K562 (cell line): ENCODE data around the gene GPR52. TPM values are rescaled to one million over a fixed set of nuclear protein-coding genes. Genes with fewer than 3 reads are reported as not detected.

Experiments used
- ATAC-seq: fragments of 200-7000 bp; cut with Tn5 transposase; 3 replicates; pipeline ENCODE4 v1.9.1; 2020; ENCODE audit warnings: moderate library complexity
- BruUV-seq: library from RNA; stranded (reverse); fragments of 400-500 nt; replicated peaks from 2 replicates; lab custom pipeline; 2021; lab: Mats Ljungman, UMichigan
- CTCF ChIA-PET: fragments of 300-600 bp; formaldehyde crosslinking; extraction: SDS; loops from one replicate; lab custom pipeline; 2021; ENCODE audit warnings: low intra/inter-chr PET ratio; lab: Yijun Ruan, JAX
- POLR2A ChIA-PET: fragments of 300-600, 350-650 bp; sonication (Branson Sonifier 250); formaldehyde crosslinking; extraction: SDS; loops from one replicate; lab custom pipeline; 2021; ENCODE audit warnings: antibody characterized with exemption, inconsistent platforms; lab: Yijun Ruan, JAX
- DNase-seq, 4 experiments: peaks; one replicate each; pipeline versions ENCODE4 v3.0.0 to v3.0.0-alpha.2; 2011 to 2018; ENCODE audit warnings: low spot score in 3 of 4, mixed read lengths in 3 of 4; ENCODE audit errors: extremely low read depth in 1 of 4
- FAIRE-seq: peaks from 2 replicates; lab custom pipeline; 2011; peaks lifted over from hg19 to GRCh38; lab: Jason Lieb, UNC
- H2AFZ ChIP-seq: 2 replicates; pipeline ENCODE4 v1.6.0; 2011; ENCODE audit warnings: low read depth, low read length, control low read depth, inconsistent platforms
- H3K27ac ChIP-seq: fragments of 200-600 bp; 3 replicates; pipeline ENCODE4 v1.8.0; 2011; ENCODE audit warnings: low read depth, mild to moderate bottlenecking, control low read depth, inconsistent platforms, low read length, moderate library complexity, mixed read lengths; ENCODE audit errors: extremely low read depth
- H3K27me3 ChIP-seq, 2 experiments: fragments of 300-600 bp in 1 of 2; 2 replicates in 1 of 2; 3 replicates in 1 of 2; pipeline versions ENCODE4 v1.6.0 to v1.8.0; 2011; ENCODE audit warnings: inconsistent platforms in 2 of 2, low read length in 2 of 2, mild to moderate bottlenecking in 1 of 2, mixed read lengths in 1 of 2, moderate library complexity in 1 of 2; ENCODE audit not compliant: control insufficient read depth in 2 of 2, insufficient read depth in 2 of 2
- H3K36me3 ChIP-seq: fragments of 300-600 bp; 3 replicates; pipeline ENCODE4 v1.8.0; 2011; ENCODE audit warnings: mild to moderate bottlenecking, low read length, inconsistent platforms; ENCODE audit not compliant: control insufficient read depth, insufficient read depth
- H3K4me1 ChIP-seq, 2 experiments: fragments of 200-600 bp in 1 of 2; replicated peaks in 1 of 2; 2 replicates in 1 of 2; 3 replicates in 1 of 2; pipeline versions ENCODE4 v1.5.1 to v1.8.0; 2011; ENCODE audit warnings: inconsistent platforms in 2 of 2, low read length in 2 of 2, mild to moderate bottlenecking in 1 of 2, mixed read lengths in 1 of 2, moderate library complexity in 1 of 2; ENCODE audit not compliant: control insufficient read depth in 2 of 2, insufficient read depth in 2 of 2
- H3K4me2 ChIP-seq: 2 replicates; pipeline ENCODE4 v1.6.1; 2011; ENCODE audit warnings: low read length, control low read depth, inconsistent platforms, mixed read lengths; ENCODE audit not compliant: insufficient read depth
- H3K4me3 ChIP-seq: fragments of 200-600 bp; sonication (generic), shearing (Covaris generic); 2 replicates; pipeline ENCODE4 v1.5.1; 2016; ENCODE audit warnings: control low read depth, inconsistent platforms
- H3K79me2 ChIP-seq: fragments of 200-600 bp; 3 replicates; pipeline ENCODE4 v1.8.0; 2011; ENCODE audit warnings: low read length, inconsistent platforms; ENCODE audit not compliant: control insufficient read depth, insufficient read depth
- H3K9ac ChIP-seq, 2 experiments: 2 replicates each; pipeline versions ENCODE4 v1.6.0 to v1.6.1; 2011; ENCODE audit warnings: low read depth in 2 of 2, low read length in 2 of 2, control low read depth in 1 of 2, inconsistent platforms in 1 of 2, mild to moderate bottlenecking in 1 of 2, mixed read lengths in 1 of 2; ENCODE audit not compliant: insufficient read depth in 1 of 2
- H3K9me1 ChIP-seq: one replicate; pipeline ENCODE4 v1.6.0; 2011; ENCODE audit warnings: inconsistent platforms, mild to moderate bottlenecking, low read length, moderate library complexity; ENCODE audit not compliant: control insufficient read depth, insufficient read depth
- H3K9me3 ChIP-seq: replicated peaks from 2 replicates; pipeline ENCODE4 v1.5.1; 2011; ENCODE audit warnings: low read depth, low read length, inconsistent platforms; ENCODE audit not compliant: control insufficient read depth, insufficient read depth
- H4K20me1 ChIP-seq: replicated peaks from 2 replicates; pipeline ENCODE4 v1.6.1; 2011; ENCODE audit warnings: low read length, inconsistent platforms, mixed read lengths; ENCODE audit not compliant: control insufficient read depth, insufficient read depth
- C11orf30 ChIP-seq: fragments of 450-650 bp; IDR thresholded peaks from 2 replicates; pipeline ENCODE4 v1.6.1; 2016; ENCODE audit warnings: low read depth, mild to moderate bottlenecking
- CCNT2 ChIP-seq: IDR thresholded peaks from 2 replicates; pipeline ENCODE4 v1.6.1; 2011; ENCODE audit warnings: borderline replicate concordance, low read depth, mild to moderate bottlenecking, moderate library complexity, mixed read lengths, low read length; ENCODE audit not compliant: insufficient read length; ENCODE audit errors: extremely low read depth
- FIP1L1 ChIP-seq: fragments of 200-400 bp; formaldehyde crosslinking; IDR thresholded peaks from 2 replicates; pipeline ENCODE4 v1.6.1; 2018; ENCODE audit warnings: mild to moderate bottlenecking, low read depth, low read length; ENCODE audit not compliant: poor library complexity, severe bottlenecking
- GATAD2A ChIP-seq: fragments of 450-650 bp; IDR thresholded peaks from 2 replicates; pipeline ENCODE4 v1.6.1; 2017
- HDAC2 ChIP-seq: fragments of 450-650 bp; IDR thresholded peaks from 2 replicates; pipeline ENCODE4 v1.6.1; 2016; ENCODE audit warnings: mild to moderate bottlenecking
- HMG20A ChIP-seq: fragments of 450-650 bp; formaldehyde crosslinking; conservative IDR thresholded peaks from 2 replicates; pipeline ENCODE4 v1.4.0; 2020; ENCODE audit warnings: mild to moderate bottlenecking, mixed read lengths
- MAFF ChIP-seq: IDR thresholded peaks from 2 replicates; pipeline ENCODE4 v1.6.1; 2012; ENCODE audit warnings: low read length, improper control_type of control experiment
- MECOM ChIP-seq: fragments of 250-450 bp; sonication (Bioruptor Pico); IDR thresholded peaks from 2 replicates; pipeline ENCODE4 v1.8.0; 2022; ENCODE audit warnings: inconsistent platforms
- MITF ChIP-seq: IDR thresholded peaks from 2 replicates; pipeline ENCODE4 v1.6.1; 2014; ENCODE audit warnings: antibody characterized with exemption
- POLR2AphosphoS2 ChIP-seq: IDR thresholded peaks from 2 replicates; pipeline ENCODE4 v1.6.1; 2012; ENCODE audit warnings: low read length, improper control_type of control experiment
- PRPF4 ChIP-seq: fragments of 200-400 bp; formaldehyde crosslinking; IDR thresholded peaks from one replicate; pipeline ENCODE4 v1.6.1; 2017; ENCODE audit warnings: low read length, low read depth, mild to moderate bottlenecking; ENCODE audit not compliant: insufficient read depth, poor library complexity, severe bottlenecking
- RB1 ChIP-seq: fragments of 450-650 bp; IDR thresholded peaks from 2 replicates; pipeline ENCODE4 v1.6.1; 2017; ENCODE audit warnings: low read depth, mild to moderate bottlenecking
- RBM22 ChIP-seq: fragments of 200-400 bp; formaldehyde crosslinking; IDR thresholded peaks from 2 replicates; pipeline ENCODE4 v1.6.1; 2018; ENCODE audit warnings: low read length, low read depth; ENCODE audit not compliant: poor library complexity, severe bottlenecking
- RUNX1 ChIP-seq: sonication (generic); IDR thresholded peaks from 2 replicates; pipeline ENCODE4 v1.6.1; 2016; ENCODE audit warnings: antibody characterized with exemption, low read depth
- SMC3 ChIP-seq: conservative IDR thresholded peaks from 2 replicates; pipeline ENCODE4 v1.6.1; 2011; ENCODE audit warnings: low read depth, low read length, improper control_type of control experiment; ENCODE audit not compliant: insufficient read depth
- ZFP30 ChIP-seq: fragments of 250-450 bp; sonication (Bioruptor Pico); IDR thresholded peaks from 2 replicates; pipeline ENCODE4 v1.8.0; 2022; ENCODE audit warnings: moderate library complexity, mild to moderate bottlenecking, inconsistent platforms, borderline replicate concordance
- ZNF143 ChIP-seq: sonication (generic); formaldehyde crosslinking; IDR thresholded peaks from 2 replicates; pipeline ENCODE4 v1.9.0; 2022; ENCODE audit warnings: mild to moderate bottlenecking, missing genetic modification reagents
- ZNF316 ChIP-seq: fragments of 450-650 bp; IDR thresholded peaks from 2 replicates; pipeline ENCODE4 v1.6.1; 2016
- ZNF444 ChIP-seq: fragments of 250-450 bp; sonication (Bioruptor Pico); IDR thresholded peaks from 2 replicates; pipeline ENCODE4 v1.4.0; 2020; ENCODE audit warnings: mild to moderate bottlenecking, moderate library complexity
- ZNF655 ChIP-seq: fragments of 250-450 bp; sonication (Bioruptor Pico); IDR thresholded peaks from 2 replicates; pipeline ENCODE4 v1.5.0; 2021
- WGBS: fragments of 100-300 bp; shearing (Covaris generic); methylation state at CpG from one replicate; pipeline ENCODE4 v1.1.6; 2016; ENCODE audit warnings: low coverage, mixed read lengths; ENCODE audit not compliant: insufficient coverage; ENCODE audit errors: missing lambda C conversion rate; 5-methylcytosine and 5-hydroxymethylcytosine counted together
- in situ Hi-C: fragments of 300-500 bp; cut with MboI; formaldehyde crosslinking; loops from 4 replicates; pipeline ENCODE4 v1.15.0; 2018; ENCODE audit warnings: inconsistent platforms, mixed read lengths
- intact Hi-C: fragments of 100-400 bp; cut with micrococcal nuclease; formaldehyde crosslinking; loops from 2 replicates; pipeline ENCODE4 v1.14.2; 2022
- polyA plus RNA-seq, 8 experiments: library from polyadenylated mRNA; depleted of rRNA in 4 of 8; stranded (reverse) in 5 of 8; unstranded in 3 of 8; fragments of >200 nt; fragmentation: Nextera tagmentation in 2 of 8; fragmentation: Illumina TruSeq in 1 of 8; extraction: Ambion mirVana in 2 of 8; extraction: Trizol in 1 of 8; gene quantifications; 2 replicates each; pipeline versions ENCODE4 v1.2.1 to v1.2.3, GENCODE V29; 2011 to 2014; ENCODE audit warnings: inconsistent platforms in 1 of 8, missing spikeins in 1 of 8
- total RNA-seq, 7 experiments: library from RNA; depleted of rRNA in 6 of 7; stranded (reverse); fragments of >200 nt in 6 of 7; fragmentation: Illumina TruSeq in 2 of 7; extraction: Trizol in 2 of 7; gene quantifications; 2 replicates each; pipeline versions ENCODE4 v1.2.1 to v1.2.3, GENCODE V29; 2011 to 2021; ENCODE audit warnings: low replicate concordance in 1 of 7
- TF ChIP-seq, protein P1 (sequence below): fragments of 450-650 bp; IDR thresholded peaks from 2 replicates; pipeline ENCODE4 v1.6.1; 2018; ENCODE audit warnings: mild to moderate bottlenecking, low read depth; ENCODE audit not compliant: partially characterized antibody

The GPR52 gene
- total and polyA plus RNA-seq, 9 of the 15 experiments (the other 6 are each of a cell fraction or from before 2014, with no cell fraction given): 0.12 to 4.9 (median 1.1) TPM; not detected in 3

- no peak for TF ChIP-seq ZNF444
- TF ChIP-seq GATAD2A: no peak
- peak; percentile 37; the same call in 1 of the 2 replicates for TF ChIP-seq C11orf30
- TF ChIP-seq FIP1L1: no peak
- TF ChIP-seq SMC3: no peak
- TF ChIP-seq ZNF143 (CRISPR knock-in tag): no peak
- peak; percentile 79; the same call in 1 of the 2 replicates for TF ChIP-seq ZNF316
- TF ChIP-seq MITF: no peak
Measured at GRCh38 chr1:174428739-174429138, 19.0 kb upstream of the GPR52 start (continued).

DNA sequence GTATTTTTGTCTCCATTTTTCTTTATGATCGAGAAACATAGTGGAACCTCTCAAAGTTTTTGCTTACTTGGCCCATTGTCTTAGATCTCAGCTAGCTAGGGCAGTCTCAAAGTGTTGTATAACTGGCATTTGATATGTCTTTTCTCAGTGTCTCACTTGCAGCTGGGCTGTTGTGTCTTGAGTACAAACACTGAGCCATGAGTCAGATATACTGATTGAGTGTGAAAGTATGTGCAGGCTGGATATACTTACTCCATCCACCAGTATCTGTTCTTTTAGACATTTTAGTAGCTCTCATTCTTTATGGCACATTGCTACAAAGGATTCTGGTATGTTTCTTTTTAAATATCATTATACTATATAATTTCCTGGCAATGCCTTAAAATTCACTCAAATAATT is 14.3 kb upstream of the GPR52 start:
- Histone ChIP-seq H3K79me2 (no peaks in the 10 kb centered on the region), H3K4me2 (no peak overlapping the region), H2AFZ (no peak overlapping the region), H3K4me3 (no peak overlapping the region), H3K4me1 (no peaks in the 10 kb centered on the region), H3K9ac (no peak overlapping the region), H3K9me3 (no peaks in the 10 kb centered on the region), H3K36me3 (no peaks in the 10 kb centered on the region), H3K9me1 (no peaks in the 10 kb centered on the region), H3K27ac (no peak overlapping the region), H4K20me1 (no peaks in the 10 kb centered on the region), H3K27me3 (no peaks in the 10 kb centered on the region)
- DNase-seq: no peak
- no peak for ATAC-seq
- BruUV-seq: no TSS peak
- intact Hi-C loops: no loop called here
- CTCF ChIA-PET: no interaction called here
- 7% methylated on average over 1 of the region's 1 CpG for WGBS
- TF ChIP-seq RUNX1 (no peak), CCNT2 (no peak), ZFP30 (CRISPR knock-in tag) (no peak), RBM22 (no peak), ZNF655 (CRISPR knock-in tag) (no peak), RB1 (no peak), POLR2AphosphoS2 (no peak), MECOM (CRISPR knock-in tag) (no peak), HDAC2 (no peak), HMG20A (CRISPR knock-in tag) (no peak), MAFF (no peak), PRPF4 (no peak)
- TF ChIP-seq, protein P1, sequence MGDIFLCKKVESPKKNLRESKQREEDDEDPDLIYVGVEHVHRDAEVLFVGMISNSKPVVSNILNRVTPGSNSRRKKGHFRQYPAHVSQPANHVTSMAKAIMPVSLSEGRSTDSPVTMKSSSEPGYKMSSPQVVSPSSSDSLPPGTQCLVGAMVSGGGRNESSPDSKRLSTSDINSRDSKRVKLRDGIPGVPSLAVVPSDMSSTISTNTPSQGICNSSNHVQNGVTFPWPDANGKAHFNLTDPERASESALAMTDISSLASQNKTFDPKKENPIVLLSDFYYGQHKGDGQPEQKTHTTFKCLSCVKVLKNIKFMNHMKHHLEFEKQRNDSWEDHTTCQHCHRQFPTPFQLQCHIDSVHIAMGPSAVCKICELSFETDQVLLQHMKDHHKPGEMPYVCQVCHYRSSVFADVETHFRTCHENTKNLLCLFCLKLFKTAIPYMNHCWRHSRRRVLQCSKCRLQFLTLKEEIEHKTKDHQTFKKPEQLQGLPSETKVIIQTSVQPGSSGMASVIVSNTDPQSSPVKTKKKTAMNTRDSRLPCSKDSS: no peak
- POLR2A ChIA-PET: interaction anchor here (0.7 kb wide), 1 partner anchor 156 kb away, joined by 3 read pairs; no protein-coding TSS in a partner anchor
- in situ Hi-C loops: no loop called here
- no peak for FAIRE-seq
